HG03196 (cell line): ENCODE data around the gene SLC25A34.

Experiments used
- ATAC-seq: cut with Tn5 transposase; IDR thresholded peaks from one replicate; pipeline ENCODE4 v1.9.1; 2021; ENCODE audit not compliant: unreplicated experiment

Gene SLC25A34

DNA sequence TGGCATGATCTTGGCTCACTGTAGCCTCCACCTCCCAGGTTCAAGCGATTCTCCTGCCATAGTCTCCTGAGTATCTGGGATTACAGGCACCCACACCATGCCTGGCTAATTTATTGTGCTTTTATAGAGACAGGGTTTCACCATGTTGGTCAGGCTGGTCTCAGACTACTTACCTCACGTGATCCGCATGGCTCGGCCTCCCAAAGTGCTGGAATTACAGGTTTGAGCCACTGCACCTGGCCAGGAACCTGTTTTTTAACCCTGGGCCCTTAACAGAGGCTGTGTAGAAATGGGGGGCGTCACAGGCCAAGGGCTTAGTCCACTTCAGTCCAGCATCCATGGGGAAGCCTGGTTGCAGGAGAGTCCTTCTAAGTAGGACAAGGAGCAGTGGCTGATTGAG lies 31.9 kb downstream of the SLC25A34 start:
- no peak for ATAC-seq

DNA sequence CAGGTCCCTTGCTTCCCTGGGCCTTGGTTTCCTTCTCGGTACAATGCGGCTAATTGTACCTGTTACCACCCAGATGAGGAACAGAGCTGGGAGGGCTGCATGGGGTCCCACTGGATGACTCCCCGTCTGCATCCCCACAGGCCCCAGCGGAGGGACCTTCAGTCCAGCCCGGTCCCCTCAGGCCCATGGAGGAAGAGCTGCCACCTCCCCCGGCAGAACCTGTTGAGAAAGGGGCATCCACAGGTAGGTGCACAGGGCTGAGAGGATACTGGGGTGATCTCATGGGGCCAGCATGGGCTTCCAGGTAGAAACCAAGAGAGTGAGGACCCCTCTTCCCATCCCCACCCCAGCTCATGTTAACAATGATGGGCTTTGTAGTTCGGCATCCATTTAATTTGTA lies 32.3 kb downstream of the SLC25A34 start:
- no peak for ATAC-seq

DNA sequence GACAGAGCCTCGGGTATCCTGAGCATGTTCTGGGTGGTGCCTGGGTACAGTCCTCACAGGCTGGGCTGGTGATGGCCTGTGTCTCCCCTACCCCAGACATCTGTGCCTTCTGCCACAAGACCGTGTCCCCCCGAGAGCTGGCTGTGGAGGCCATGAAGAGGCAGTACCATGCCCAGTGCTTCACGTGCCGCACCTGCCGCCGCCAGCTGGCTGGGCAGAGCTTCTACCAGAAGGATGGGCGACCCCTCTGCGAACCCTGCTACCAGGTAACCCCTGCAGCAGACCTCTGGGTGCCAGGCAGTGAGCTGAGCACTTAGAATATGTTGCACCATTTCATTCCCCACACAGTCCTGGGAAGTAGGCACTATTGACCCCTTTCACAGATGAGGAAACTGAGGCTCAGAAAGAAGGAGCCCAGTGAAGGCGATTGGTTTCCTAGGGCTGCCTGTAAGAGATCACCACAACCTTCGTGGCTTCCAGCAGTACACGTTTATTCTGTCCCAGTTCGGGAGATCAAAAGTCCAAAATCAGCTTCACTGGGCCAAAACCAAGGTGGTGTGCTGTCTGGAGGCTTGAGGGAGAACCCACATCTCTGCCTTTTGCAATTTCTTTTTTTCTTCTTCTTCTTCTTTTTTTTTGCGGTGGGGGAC lies 34.4 kb downstream of the SLC25A34 start:
- ATAC-seq = no peak

DNA sequence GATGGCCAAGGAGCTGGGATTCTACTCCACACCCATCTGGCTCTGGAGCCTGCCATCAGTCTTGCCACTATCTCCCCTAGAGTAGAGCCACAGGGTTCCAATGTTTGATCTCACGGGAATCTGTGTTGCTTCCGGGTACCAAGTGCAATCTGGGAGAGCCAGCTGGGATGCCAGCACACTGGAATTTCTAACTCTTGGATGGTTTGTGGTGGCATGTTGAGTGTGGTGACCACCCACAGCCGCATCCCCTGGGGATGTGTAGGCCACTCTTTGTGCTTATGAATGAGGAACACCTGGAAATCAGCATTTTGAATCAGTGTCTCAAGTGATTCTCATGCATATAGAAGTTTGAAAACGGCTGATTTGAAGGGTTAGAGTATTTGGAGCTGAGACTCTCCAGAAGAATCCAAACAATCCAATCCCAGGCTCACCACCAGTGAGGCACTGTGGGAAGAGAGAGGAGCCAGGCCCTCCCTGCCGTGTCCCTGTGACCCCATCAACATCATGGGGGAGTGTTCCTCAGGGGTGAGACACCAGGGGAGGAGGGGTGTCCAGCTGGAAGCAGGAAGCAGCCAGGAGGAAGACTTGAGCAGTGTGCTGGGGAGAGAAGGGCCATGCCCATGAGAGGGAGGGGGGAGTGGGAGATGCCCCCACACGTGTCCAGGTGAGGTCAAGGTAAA lies 35.9 kb downstream of the SLC25A34 start:
- no peak for ATAC-seq

DNA sequence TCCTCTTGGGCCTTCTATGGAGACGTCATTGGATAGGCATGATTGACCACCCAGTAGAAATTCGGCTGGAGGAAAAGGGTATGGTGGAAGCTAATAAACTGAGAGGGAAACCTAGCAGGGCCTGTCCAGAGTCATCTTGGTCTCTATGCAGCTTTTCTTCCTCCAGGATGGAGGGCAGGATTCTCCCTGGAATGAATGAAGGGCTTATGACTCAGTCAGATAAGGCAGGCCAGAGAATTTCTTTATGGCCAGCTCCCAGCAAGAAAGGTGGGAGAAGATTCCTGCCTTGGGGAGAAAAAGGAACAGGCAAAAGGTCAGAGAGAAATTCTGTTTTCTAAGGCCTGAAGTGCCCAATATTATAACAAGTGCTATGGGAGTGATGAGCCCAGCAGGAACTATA lies 39.6 kb downstream of the SLC25A34 start:
- no peak for ATAC-seq

DNA sequence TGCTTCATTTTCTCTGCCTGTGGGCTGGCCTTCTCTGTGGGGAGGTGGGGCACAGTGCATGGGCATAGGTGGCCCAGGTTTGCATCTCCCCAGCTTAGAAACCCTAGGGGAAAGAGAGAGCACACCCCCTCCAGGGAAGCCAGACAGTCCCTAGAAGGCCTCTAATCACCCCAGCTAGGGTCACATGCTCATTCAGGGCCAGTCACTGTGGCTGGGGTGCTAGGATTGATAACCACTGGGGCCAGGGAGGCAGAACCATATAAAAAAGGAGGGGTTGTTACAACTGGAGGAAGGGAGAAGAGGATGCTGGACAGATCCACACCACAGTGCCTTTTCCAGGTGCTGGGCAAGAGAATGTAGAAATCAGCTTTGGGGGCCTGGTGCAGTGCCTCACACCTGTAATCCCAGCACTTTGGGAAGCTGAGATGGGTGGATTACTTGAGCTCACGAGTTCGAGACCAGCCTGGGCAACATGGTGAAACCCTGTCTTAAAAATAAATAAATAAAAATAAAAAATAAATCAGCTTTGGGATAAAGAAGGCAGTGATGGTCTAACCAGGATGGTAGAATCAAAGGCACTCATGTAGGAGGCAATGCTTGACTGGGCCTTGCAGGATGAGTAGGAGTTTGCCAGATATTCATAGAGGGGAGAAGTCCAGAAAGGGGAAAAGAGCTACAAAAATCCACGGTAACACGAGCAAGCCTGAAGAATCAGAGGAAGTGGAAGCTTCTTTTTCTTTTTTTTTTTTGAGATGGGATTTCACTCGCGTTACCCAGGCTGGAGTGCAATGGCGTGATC lies 42.0 kb downstream of the SLC25A34 start:
- no peak for ATAC-seq

DNA sequence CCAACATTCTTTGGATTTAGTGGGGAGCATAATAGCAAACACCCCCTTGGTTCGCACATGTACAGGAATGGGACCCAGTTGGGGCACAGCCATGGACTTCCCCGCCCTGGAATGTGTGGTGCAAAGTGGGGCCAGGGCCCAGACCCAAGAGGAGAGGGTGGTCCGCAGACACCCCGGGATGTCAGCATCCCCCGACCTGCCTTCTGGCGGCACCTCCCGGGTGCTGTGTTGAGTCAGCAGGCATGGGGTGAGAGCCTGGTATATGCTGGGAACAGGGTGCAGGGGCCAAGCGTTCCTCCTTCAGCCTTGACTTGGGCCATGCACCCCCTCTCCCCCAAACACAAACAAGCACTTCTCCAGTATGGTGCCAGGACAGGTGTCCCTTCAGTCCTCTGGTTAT lies 49.6 kb downstream of the SLC25A34 start:
- no peak for ATAC-seq

DNA sequence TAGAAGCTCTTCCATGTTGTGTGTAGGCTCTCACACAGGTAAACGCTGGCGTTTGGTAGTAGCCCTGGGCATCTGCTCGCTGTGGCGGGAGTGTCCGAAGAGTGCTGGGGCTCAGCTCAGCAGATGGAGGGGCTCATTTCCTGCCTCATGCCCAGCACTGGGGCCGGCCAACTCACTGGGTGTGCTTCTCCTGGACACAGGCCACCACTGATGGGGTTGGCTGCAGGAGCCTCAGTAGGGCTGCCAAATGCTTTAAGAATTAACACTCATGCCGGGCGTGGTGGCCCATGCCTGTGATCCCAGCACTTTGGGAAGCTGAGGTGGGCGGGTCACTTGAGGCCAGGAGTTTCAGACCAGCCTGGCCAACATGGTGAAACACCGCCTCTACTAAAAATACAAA lies 50.5 kb downstream of the SLC25A34 start:
- no peak for ATAC-seq

DNA sequence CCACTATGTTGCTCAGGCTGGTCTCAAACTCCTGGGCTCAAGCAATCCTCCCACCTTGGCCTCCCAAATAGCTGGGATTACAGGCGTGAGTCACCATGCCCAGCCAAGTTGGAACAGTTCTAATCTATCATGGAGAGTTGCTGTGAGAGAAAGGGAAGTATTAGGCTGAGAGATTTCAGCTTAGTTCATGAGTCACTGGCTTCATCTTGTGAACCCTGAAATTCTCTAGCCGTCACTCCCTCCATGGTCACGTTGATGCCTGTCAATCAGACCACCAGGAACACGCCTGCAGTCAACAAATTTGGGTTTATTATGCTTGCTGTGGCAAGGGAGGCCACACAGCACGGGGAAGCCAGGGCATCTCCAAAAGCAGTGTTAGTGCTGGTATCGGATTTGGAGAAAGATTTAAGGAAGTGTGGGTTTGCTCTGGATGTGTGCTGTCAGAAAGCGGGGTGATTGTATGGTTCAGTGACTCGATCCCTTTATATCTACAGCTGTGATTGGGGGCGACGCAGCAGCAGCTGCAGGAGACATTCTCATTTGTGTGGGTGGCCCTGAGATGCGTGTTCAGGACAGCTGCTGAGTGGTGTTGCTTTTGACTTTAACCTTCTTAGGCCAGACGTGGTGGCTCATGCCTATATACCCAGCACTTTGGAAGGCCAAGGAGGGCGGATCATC lies 52.7 kb downstream of the SLC25A34 start:
- ATAC-seq = no peak
